GM18867 (cell line): ENCODE results near the gene TMEM108.

Experiments used
- ATAC-seq: cut with Tn5 transposase; IDR thresholded peaks from one replicate; pipeline ENCODE4 v1.9.1; 2021; ENCODE audit warnings: mild to moderate bottlenecking, moderate library complexity; ENCODE audit not compliant: unreplicated experiment

The TMEM108 gene

DNA sequence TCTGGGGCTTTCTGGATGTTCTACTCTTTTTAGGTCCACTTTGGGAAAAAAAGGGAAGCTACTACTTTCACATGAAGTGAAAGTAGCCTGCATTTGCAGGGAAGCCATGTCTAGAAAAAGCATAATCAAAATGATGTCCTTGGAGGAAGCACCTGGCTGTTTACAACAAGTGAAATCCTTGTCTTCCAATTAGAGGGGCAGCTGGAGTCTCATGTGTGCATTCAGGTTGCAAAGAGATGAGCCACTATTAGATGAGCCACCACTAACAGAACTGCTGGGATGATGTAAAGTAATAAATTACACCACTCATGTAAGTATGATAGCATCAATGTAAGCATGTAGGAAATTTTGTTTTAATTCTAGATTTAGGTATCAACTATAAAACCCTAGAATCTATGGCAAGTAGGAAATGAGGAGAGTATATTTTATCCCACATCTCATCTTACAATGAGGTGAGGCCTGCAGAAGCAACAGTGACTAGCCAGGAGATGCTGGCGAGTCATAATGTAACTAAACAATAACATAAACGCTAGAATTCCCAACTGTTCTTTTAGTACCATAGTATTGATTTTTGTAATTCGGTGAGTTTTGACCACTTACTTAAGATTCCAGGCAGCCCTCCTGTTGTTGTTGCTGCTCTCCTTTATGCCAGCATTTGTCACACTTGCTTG is 75.9 kb downstream of the TMEM108 start:
- ATAC-seq: no peak

DNA sequence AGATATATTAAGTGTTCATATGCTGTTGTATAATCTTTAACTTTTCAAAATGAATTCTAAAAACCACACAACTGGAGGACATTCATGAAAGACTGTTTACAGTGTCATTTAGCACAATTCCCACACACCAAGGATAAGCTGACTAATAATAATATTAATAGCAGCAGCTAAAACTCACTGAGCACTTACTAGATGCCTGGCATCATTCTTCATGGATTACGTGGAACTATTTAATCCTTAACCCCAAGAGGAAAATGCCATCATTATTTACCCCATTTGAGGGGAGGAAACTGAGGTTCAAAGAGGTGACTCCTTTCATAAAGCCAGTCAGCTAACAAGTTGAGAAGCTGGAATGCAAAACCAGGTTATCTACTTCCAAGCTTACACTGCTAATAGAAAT is 77.0 kb downstream of the TMEM108 start:
- no peak for ATAC-seq

DNA sequence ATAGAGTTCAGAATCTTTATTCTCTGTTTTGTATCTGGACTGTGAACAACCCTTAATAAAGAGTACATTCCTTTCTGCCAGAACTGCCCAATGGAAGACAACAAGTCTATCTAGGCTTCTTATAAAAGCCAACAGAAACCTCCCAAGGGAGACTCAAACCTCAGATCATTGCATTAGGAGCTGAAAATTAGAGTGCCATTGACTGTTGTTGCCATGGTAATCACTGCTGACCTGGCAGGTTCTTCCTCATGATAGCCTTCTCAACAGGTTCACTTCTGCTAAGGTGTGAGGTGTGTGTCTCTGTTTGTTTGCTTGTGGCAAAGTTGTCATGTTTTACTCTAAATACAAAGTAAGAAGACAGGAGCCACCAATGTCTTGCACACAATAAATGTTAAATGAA is 79.2 kb downstream of the TMEM108 start:
- no peak for ATAC-seq

DNA sequence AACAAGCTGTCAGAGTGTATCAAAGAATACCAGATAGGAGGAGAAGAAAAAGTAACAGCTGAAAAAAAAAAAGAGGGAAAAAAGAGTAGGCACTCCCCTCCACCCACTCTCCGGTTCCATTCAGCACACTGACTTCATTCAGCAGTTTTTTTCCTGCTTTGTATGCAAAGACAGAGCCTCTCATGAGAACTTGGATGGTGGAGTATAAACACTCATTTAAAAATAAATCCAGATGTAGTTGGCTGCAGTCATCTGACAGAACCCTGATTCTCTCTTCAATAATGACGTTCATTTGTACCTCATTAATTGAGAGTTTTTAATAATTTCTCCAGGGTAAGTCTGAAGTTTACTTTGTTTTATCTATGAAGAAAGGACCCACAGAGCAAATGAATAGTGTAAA is 81.0 kb downstream of the TMEM108 start:
- ATAC-seq: no peak

DNA sequence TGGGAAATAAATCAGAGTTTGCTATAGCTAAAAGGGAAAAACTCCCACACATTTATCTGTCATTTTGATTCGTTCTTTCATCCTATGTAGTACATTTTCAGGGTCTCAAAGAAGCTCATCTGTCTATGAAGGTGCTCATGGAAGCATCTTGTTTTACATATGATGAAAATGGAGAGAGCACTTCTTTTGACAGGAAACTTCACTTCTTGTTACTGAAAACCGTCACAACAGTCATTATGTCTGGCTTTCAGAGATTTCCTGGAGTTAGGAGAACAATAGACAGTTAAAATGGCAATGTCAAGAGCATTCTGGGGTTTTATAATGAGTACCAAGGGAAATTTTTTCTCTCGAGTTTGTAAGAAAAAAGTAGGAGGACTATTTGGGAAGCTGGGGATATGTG is 83.3 kb downstream of the TMEM108 start:
- ATAC-seq: no peak

DNA sequence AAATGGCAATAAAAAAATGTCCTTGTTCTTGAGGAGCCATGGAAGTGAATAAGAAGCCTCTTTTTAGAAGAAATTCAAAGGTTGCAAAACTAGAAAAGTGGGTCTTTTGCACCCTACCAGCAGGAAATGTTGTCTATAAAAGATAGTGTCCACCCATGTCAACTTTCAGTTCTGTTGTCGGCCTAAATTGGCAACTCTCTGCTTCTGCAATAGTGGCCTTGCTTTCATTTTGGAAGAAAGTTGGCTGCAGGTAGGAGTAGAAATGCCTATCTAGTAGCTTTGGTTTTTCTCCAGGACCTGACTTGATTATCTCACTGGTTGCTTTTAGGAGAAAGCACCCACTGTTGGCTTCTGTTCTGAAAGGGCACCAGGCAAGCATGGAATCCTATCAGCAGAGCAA is 85.4 kb downstream of the TMEM108 start:
- peak; percentile 59 for ATAC-seq

DNA sequence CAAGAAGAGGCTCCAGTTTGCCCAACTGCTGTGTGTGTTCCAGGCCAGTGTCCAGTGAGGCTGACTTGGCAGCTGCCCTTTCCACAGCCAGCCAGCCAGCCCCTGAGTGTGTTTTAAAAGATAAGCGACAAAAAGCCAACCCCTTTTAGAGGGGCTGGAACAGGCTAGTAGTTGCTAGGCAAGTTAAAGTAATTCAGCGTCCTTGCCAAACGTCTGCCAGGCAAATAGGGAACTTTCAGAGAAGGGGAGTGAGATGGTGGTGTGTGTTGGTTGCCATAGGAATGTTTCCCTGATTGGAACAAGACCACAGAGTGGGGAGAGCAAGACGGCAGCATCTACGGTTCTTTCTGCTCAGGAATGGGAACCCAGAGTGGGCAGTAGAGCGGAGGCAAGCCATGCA is 86.3 kb downstream of the TMEM108 start:
- ATAC-seq: peak; percentile 6

DNA sequence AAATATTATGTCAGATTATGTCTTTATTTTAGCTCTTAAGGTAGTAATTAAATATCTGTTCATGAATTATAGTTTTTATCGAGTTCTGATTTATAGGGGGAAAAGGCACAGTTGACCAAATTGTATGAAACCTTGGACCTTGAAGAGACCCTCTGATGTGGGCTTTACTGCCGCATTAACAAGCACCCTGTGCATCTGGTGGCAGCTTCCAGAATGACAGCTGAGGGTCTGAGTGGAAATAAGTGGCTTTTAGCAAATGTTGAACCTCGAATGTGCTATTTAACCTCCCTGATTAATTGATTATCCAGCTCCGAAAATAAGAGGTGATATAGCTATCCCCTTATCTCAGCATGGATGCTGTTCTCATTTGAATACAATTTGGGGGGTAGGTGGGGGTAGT is 87.0 kb downstream of the TMEM108 start:
- ATAC-seq: no peak

DNA sequence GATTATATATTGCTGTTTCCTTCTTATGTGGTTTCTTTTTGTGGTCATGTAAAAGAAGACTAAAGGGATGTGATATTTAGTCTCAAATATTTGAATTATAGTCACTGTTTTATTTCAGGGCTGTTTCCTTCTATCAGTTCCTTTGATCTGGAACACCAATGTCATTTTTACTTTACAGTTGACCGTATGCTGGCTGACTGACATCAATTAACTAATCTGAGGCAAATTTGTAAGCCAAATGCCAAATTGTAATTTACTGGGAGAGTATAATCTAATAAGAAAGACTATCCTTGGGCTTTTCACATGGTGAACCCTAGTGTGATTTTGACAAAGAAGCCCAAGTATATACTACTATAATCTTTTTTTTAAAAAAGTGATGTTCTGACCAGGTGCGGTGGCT is 87.6 kb downstream of the TMEM108 start:
- ATAC-seq: no peak

DNA sequence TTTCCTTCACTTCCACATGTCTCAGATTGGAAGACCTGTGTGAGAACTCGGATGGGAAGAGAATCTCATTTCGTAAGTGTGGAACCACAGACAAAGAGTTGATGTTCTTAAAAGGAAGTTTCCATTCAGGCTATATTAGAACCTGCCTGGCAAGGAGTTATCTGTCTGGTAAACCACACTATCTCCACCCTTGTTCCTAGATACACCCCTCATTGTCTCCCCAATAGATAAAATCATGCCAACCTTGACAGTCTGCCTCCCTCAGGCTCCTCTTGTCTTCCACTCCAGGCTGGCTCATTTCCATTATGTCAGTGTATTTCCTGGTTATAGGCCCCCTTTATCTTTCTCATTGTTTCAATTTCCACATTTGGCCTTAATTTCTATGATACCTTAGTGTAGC is 89.2 kb downstream of the TMEM108 start:
- ATAC-seq: no peak

DNA sequence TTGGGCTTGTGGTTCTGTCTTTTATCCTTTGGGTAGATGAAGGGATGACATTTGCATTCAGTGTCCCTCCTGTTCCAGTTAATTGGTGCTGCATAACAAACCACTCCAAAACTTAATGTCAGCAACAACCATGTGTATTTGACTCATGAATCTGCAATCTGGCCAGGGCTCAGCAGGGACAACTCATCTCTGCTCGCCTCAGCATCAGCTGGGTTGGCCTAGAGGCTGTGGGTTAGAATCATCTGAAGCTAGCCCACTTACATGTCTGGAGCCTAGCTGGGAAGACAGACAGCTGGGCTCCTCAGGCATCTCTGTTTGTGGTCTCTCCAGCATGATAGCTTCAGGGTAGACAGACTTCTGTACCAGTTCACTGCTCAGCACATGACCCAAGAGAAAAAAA is 92.0 kb downstream of the TMEM108 start:
- ATAC-seq: no peak

DNA sequence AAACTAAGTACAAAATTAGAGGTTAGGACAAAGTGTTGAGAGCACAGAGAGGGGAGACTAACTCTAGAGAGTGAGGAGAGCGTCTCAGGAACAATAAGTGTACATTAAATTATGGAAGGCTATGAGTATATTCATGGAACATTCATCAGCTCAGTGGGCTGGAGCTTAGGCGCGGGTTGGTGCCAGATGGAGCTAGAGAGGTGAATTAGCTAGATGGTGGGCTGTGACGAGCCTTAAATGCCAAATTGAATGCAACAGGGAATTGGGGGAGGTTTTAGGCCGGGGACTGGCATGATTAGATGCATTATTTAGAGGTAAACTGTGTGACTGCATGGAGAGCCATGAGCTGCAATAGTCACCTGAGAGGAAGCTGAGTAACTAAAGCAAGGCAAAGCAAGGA is 97.1 kb downstream of the TMEM108 start:
- no peak for ATAC-seq

DNA sequence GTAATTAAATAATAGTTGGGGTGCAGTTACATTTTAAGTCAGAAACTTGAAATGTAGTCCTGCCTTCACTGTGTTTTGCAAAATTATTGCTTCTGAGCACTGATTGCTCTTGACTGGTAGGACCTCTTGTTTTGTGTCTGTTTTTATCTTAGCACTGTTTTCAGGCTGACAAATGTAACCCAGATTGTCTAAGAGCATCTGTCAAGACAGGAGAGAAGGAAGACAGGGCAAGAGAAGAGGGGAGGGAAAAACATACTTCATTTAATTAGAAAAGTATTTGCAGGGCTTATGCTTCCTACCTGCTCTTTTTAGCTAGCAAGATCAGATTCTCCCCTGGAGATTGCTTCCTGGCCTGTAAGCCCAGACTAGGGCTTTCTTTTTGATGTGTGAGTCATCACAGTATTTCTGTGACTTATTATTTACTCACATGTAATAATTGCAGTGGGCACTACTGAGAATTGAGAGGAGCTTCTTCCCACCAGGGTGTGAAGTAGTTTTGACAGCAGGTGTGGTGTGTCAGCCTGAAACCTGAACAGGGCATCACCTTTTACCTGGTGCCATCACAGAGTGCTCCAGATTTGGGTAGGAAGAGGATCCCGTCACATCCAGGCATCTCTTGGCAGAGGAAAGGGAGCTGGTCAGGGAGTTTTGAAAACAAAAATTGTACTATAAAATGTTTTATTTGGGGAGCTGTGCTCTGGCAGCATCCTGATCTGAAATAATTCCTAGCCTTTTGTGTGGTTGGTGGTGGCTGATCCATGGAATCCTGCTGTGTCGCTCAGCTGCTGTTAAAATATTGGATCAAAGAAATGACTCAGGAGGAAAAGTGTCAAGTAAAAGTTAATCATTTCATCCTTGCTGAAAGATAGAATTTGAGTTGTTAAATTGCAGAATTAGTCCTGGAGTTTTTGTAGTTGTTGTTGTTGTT is 98.2 kb downstream of the TMEM108 start:
- ATAC-seq: peak; percentile 79

DNA sequence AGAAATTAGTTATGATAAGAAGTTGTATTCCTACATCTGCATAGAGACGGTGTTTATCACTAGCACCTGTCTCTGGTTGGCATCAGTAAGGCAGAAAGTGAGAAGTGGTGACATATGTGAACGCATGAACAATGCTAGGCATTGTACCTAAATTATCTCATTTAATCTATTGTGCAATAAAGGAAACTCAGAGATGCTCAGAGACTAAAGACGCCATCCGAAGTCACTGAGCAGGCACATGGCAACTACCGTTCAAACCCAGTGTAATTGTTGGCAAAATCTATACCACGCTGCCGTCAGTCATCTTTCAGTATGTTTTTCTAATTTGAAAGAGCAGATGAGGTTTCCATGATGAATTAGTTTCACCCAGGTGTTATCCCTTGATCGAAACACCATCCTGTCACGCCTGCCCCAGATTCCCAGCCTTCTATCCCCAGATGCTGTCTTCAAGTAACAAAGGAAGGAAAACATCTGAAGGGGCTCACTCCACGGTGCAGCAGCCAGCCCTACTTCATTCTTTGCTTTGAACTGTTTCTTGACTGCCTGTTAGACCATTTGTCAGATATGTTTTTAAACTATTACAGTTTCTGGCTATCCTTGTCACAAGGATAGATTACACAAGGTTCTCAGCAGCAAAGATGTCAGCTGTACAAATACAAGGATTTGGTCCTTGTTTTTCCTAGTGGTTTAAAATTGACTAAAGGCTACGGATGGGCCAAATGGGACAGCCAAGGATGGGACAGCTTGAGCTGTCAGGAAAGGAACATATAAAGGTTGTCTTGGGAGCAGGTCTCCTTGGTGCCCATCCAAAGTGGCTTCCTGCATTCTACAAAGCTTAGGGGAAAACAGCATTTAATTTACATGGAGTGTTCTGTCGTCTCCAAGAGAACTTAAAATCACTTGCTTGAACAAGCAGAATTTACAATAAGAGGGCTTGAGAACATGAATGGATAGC is 99.1 kb downstream of the TMEM108 start:
- no peak for ATAC-seq

DNA sequence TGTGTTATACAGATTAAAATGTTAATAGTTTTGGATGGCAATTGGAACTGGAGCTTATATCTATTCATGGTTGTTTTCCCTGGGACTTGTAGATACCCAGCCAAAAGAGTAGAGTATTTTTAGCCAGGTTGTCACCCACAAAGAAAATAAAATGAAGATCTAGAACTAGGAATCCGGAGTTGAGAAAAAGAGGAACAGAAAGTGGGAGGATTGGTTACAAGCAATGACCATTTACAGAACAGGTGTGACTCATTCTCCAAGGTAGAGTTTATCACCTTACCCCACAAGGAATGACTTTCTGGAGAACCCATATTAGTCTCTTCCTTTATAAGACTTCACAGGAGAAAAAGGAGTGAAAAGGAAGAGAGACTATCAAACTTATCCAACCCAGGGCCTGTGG is 99.8 kb downstream of the TMEM108 start:
- ATAC-seq: peak; percentile 77

DNA sequence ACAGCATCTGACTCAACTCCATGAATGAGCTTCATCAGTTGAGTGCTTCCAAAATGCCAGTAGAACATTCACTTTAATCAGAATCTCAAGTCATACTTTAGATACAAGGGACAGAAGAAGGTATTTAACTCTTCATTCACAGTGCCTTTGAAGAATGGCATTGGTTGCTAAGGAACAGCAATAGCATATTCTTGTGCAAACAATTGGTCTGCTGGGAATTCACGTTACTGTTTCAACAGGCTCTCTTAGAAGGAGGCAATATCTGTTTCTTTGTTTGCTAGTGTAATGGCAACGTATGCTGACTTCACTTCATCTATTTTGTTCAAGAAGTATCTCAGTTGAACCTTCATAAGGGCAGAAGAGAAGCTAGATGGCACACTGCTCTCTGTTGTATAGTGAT is 113.9 kb downstream of the TMEM108 start:
- ATAC-seq: no peak

DNA sequence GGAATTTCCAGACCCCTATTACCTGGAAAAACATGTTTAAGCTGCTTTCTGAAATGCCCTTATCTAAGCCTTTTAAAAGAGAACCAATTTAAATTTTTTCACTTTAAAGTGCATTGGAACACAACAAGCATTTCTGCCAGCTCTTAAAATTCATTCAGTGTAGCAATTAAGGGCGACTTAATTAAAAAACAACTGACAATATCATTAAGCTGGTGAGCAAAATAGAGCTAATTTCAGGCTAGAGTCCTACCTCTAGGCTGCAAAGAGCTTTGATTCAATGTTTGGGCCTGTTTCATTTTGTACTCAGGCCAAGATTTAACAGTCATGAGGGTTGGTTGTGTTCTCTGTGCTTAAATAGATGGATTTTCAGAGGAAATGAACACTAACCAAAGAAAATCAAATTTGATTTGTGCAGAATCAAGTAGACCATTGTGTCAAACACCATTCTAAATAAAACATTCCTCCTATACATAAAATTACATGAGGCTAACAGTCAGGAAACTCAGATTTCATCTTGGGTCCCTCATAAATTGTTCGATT is 114.6 kb downstream of the TMEM108 start:
- no peak for ATAC-seq

DNA sequence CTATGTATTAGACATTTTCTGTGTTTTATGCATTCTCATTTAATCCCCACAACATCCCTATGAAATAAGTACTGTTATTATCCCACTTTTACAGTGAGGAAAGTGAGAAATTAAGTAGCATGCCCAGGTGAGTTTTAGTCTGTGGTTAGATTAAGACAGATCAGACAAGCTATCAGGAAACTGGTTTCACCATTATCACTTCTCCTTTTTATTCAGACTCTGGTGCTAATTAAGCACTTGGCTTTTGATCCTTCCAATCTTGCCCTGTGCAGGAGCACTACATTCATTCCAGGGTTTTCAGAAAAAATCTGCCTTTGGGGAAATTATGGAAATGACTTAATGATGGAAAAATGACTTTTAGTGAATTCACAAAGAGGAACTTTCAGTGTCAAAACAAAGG is 115.2 kb downstream of the TMEM108 start:
- ATAC-seq: no peak

DNA sequence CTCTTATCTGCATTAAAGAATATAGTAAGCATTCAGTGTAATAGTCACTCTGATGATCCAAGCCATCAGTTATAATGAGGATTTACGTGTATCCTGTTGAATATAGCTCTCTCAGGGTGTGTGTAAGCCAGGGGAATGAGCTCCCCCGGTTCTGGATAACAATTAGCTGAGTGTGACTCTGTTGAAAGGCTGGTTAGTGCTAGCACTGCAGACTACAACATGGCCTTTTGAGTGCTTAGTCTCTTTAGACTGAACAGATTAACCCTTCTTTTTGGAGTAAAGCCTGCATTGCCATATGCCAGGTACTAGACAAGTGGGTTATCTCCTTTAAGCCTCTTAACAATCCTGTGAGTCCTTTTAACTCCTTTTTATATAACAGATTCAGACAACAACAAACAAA is 119.5 kb downstream of the TMEM108 start:
- no peak for ATAC-seq

DNA sequence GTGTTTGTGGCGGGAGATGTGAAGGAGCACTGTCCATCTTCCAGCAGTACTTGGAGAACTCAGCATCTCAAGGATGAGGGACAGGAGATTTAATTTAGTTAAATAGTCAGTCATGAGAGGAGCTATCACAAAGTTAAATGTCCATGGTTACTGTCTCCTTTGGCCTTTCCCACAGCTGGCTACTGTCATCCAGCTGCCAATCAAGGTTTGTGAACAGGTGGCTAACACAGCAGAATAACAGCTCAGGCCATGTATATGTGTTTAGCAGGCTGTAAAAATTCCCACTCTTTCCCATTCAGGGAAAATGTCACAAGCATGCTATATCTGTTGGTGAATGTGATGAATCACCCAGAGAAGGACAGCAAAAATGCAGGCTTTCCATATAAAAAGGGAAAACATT is 120.5 kb downstream of the TMEM108 start:
- ATAC-seq: no peak
